GM19240 (cell line): Measurements from ENCODE around the gene N4BP2L2.

Source experiments
- DNase-seq: peaks from one replicate; pipeline ENCODE4 v3.0.0; 2011; ENCODE audit warnings: low spot score; ENCODE audit not compliant: insufficient read length

N4BP2L2 gene

DNA sequence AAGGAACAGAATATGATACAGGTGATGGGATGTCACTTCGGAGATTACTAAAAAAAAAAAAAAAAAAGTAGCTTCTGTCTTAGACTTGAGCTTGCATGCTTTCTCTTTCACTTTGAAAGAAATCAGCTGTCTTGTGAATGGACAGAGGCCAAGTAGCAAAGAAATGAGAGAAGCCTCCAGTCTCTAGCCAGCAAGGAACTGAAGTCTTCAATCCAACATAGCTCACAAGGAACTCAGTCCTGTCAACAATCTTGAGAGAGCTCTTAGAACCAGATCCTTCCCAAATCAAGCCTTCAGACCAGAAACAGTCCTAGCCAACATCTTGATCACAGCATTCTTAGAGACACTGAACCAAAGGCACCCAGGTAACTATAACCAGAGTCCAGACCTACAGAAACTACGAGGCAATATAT is 7.7 kb downstream of the N4BP2L2 start:
- peak; percentile 6 for DNase-seq

GRCh38 chr13:32528358-32528757 is 10.2 kb downstream of the N4BP2L2 start:
- DNase-seq, result no peak

DNA sequence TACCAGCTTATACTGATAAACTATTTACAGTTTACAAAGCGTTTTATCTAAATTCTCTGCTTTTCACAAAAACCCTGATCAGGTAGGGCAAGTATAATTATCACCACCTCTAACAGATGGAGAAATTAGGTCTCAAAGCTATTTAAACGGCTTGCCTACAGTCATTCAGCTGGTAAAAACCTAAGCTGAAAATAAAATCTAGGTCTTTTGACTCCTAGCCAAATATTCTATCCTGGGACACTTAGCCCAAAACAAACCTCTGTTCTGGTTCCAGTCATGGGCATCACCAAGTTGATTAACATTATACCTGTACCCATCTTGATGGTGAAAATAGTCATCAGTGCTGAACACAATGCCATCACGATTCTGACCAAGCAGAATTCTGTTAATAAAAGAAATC is 11.4 kb downstream of the N4BP2L2 start:
- DNase-seq, result no peak

GRCh38 chr13:32525766-32526165 is 12.8 kb downstream of the N4BP2L2 start:
- no peak for DNase-seq

- no peak for DNase-seq
These were observed 23.3 kb downstream of the N4BP2L2 start for GRCh38 chr13:32515246-32515645.

DNA sequence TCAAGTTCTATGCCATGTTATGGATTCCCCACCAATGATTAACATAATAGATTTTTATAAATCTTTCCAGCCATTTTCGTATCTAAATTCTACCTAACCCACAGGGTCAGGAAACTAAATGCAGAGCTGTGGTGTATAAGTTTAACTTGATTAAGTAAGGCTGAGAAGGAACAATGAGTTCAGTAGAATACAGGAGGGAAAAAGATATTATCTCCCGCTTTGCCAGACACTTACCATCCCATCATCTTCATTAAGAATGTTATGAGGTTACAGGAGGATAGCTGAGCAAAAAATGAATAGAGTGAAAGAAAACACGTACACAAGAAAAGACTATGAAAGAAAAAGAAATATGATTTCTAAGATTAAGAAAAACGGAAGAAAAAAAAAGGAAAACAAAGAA is 27.1 kb downstream of the N4BP2L2 start:
- DNase-seq, result no peak

DNA sequence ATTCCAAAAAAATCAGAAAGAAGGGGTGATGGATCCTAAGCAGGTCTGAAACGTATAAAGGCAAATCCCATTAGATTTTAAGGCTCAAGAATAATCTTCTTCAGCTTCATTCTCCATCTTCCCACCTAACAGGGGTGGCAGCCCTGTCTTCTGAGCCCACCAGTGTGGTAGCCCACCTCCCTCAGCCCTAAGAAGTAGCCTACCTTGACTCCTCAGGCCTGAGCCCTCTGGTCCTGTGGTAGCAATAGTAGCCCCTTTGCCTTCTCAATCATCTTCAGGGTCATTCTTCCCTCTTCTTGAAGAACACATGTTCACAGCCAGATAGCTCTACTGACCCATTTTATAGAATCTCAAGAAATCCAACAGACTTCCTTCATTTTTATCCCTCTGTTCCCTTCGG is 33.7 kb downstream of the N4BP2L2 start:
- DNase-seq, result no peak

DNA sequence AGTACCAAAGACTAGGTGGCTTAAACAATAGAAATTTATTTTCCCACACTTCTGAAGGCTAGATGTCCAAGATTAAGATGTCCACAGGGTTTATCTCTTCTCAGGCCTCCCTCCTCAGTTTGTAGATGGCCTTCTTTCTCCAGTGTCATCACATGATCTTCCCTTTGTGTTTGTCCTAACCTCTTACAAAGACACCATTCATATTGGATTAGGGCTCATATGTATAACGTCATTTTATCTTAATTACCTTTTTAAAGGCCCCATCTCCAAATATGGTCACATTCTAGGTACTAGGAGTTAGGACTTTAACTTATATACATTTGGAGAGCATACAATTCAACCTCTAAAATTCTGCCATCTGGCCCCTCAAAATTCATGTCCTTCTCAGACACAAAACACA is 34.3 kb downstream of the N4BP2L2 start:
- DNase-seq, result no peak

DNA sequence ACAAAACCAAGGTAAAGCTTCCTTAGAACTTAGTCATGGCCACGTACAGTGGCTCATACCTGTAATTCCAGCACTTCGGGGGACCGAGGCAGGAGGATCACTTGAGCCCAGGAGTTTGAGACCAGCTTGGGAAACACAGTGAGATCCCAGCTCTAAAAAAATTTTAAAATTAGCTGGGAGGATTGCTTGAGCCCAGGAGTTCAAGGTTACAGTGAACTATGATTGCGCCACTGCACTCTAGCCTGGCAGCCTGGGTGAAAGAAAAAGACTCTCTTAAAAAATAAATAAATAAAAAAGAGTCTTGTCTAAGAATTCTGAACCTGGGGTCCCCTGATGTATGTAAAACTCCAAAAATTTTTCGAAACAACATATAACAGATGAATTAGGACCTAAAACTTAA is 34.9 kb downstream of the N4BP2L2 start:
- no peak for DNase-seq

DNA sequence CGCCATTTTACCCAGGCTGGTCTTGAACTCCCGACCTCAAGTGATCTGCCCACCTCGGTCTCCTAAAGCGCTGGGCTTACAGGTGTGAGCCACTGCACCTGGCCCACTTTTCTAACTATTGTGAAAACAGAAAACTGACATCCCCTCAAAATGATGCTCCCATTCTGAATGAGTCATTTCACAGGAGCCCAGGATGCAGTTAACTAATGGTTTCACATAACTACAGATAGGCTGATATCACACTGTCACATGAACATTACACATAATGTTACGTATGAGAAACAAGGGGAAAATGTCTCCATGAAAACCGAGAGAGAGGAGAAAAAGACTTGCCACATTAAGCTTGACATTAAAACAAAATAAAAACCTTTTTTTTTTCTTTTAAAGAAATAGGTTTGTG is 37.5 kb downstream of the N4BP2L2 start:
- DNase-seq, result no peak

GRCh38 chr13:32499538-32500210 is 38.9 kb downstream of the N4BP2L2 start:
- DNase-seq, result no peak

- DNase-seq, result no peak
These were observed 41.0 kb downstream of the N4BP2L2 start for GRCh38 chr13:32497589-32497988.

DNA sequence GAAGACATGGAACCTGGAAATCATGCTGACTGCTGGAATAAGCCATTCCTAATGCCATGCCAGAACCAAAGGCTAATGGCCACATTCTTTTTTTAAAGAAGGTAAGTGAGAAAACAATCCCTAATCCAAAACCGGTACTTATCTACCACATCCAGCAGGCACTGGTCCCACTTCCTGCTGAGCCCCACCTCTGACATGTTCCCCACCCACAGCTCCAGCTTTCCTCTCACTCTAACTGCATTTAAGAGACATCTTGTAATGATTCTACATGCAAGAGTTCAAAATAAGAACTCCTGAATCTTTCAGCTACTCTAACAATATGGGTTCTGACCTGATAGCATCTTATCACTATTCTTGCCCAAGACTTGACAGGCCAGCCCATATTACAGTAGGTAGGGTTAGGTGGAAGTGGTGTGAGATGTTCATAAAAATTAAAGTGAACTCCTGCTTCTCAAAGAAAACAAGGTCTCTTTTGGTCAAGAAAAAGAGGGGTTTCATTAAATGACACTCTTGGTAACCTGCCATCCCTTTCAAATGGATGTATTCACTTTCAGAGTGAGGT is 41.9 kb downstream of the N4BP2L2 start:
- DNase-seq, result no peak

- no peak for DNase-seq
These were observed 42.8 kb downstream of the N4BP2L2 start for GRCh38 chr13:32495841-32496240.

- no peak for DNase-seq
These were observed 43.2 kb downstream of the N4BP2L2 start for GRCh38 chr13:32495429-32495828.

DNA sequence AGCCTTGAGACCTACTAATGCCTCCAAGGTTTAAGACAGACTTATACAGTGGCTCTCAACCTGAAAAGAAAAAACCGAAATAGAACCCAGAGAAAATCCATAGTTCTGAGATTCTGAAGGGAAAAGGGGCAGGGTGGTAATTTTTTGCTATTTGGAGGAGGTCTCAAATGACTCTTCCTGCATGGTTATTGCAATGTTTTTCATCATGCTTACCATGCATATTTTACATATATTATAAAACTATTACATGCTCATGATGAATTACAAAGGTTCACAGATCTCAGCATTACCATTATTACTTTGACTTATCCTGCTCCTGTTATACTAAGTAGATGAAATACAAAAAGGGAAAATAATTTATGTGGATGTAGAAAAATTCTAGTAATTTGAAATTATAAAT is 47.6 kb downstream of the N4BP2L2 start:
- DNase-seq, result no peak

DNA sequence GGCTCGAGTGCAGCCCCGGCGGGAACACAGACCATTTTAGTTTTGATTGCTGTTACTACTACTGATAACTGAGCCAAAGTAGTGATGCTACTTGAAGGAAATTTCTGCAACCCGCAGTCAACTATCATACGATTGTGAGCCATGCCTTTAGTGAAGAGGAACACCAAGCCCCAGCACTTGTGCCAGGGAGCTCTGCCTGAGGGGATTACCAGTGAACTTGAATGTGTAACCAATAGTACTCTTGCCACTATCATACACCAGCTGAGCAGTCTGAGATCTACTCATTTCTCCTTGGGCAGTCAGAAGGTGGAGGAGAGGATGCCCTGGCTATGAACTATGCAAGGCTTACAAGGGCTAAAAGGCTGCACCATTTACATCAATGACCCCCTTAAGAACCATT is 61.7 kb downstream of the N4BP2L2 start:
- DNase-seq, result no peak

DNA sequence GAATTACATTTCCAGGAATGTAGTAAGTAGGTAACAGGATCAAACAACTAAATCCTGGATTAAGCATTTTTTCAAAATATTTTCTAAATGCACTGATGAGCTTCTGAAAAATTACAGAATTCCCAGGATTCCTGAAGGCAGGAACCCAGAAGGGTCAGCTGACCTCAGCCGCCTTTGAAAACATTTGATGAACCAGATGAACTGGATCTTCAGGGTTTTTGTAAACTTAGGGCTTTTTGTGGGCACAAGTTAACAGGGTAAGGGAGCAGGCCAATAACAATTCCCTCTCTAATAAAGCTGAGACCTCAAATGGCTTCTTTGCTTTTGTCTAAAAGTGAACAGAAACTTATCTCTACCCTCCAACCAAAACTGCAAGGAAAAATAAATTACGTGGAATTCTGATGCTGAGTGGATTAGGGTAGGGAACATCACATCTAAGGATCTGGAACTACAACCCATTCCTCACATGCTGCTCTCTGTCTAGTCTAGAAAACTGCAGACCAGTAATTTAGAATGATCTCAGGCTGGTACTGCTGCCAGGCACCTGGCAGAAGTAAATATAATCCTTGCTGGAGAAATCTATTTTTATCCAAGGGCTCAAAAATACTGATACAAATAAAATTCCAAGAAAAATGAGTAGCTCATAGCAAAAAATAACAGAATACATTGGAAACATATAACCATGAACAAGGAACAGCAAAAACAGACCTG is 62.4 kb downstream of the N4BP2L2 start:
- DNase-seq, result no peak

- DNase-seq, result no peak
These were observed 63.4 kb downstream of the N4BP2L2 start for GRCh38 chr13:32474999-32475792.

GRCh38 chr13:32473650-32474049 is 64.9 kb downstream of the N4BP2L2 start:
- DNase-seq, result no peak

- DNase-seq, result no peak
These were observed 66.4 kb downstream of the N4BP2L2 start for GRCh38 chr13:32472194-32472621.
